ENCODE measurements around the gene UBAC2. TPM values are rescaled to one million over a fixed set of nuclear protein-coding genes. Genes with fewer than 3 reads are reported as not detected.

Gene UBAC2
- total and polyA plus RNA-seq, 4 donors = 32.9 to 42.3 (median 35.3) TPM

DNA sequence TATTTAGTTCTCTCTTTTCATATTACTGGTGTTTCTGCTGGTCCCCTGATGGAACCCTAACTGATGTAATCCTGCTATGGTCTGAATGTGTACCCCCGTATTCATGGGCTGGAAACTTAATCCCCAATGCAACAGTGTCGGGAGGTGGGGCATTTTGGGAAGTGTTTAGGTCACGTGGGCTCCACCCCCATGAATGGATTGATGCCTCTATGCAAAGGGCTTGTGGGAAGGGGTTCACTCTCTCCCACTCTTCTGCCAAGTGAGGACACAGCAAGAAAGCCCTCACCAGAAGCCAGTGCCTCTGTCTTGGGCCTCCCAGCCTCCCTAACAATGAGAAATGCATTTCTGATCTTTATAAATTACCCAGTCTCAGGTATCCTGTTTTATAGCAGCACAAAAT, 21.2 kb upstream of the UBAC2 start:
- DNase-seq (ENCODE audit: low spot score) = no peak
- peaks cover 0 to 7% (median 4%) of the 10 kb centered on the region in 4 donors for H3K4me1 ChIP-seq (ENCODE audit: control insufficient read depth in 4 of 4, insufficient read depth in 4 of 4, low read length in 3 of 4)
- no peak overlapping the region for H3K9ac ChIP-seq (ENCODE audit: low read depth in 1 of 2, low read length in 2 of 2)
- H3K27me3 ChIP-seq (ENCODE audit: control insufficient read depth in 4 of 4, insufficient read depth in 4 of 4, low read length in 3 of 4) = peaks cover 0 to 4% (median 0%) of the 10 kb centered on the region in 4 donors
- no peak overlapping the region for H3K4me3 ChIP-seq (ENCODE audit: low read depth in 1 of 3, low read length in 3 of 3)
- no peak overlapping the region for H3K27ac ChIP-seq (ENCODE audit: low read depth in 1 of 2, low read length in 2 of 2)
- H3K36me3 ChIP-seq (ENCODE audit: control insufficient read depth in 4 of 4, insufficient read depth in 3 of 4, low read depth in 1 of 4, low read length in 3 of 4) = no peaks in the 10 kb centered on the region
- no peaks in the 10 kb centered on the region for H3K9me3 ChIP-seq (ENCODE audit: control insufficient read depth in 4 of 4, low read length in 3 of 4)
- WGBS = 79% methylated on average over 3 of the region's 3 CpGs
- TF ChIP-seq, protein P1, sequence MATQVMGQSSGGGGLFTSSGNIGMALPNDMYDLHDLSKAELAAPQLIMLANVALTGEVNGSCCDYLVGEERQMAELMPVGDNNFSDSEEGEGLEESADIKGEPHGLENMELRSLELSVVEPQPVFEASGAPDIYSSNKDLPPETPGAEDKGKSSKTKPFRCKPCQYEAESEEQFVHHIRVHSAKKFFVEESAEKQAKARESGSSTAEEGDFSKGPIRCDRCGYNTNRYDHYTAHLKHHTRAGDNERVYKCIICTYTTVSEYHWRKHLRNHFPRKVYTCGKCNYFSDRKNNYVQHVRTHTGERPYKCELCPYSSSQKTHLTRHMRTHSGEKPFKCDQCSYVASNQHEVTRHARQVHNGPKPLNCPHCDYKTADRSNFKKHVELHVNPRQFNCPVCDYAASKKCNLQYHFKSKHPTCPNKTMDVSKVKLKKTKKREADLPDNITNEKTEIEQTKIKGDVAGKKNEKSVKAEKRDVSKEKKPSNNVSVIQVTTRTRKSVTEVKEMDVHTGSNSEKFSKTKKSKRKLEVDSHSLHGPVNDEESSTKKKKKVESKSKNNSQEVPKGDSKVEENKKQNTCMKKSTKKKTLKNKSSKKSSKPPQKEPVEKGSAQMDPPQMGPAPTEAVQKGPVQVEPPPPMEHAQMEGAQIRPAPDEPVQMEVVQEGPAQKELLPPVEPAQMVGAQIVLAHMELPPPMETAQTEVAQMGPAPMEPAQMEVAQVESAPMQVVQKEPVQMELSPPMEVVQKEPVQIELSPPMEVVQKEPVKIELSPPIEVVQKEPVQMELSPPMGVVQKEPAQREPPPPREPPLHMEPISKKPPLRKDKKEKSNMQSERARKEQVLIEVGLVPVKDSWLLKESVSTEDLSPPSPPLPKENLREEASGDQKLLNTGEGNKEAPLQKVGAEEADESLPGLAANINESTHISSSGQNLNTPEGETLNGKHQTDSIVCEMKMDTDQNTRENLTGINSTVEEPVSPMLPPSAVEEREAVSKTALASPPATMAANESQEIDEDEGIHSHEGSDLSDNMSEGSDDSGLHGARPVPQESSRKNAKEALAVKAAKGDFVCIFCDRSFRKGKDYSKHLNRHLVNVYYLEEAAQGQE (IDR thresholded peaks at IDR 0.05) = no peak
- TF ChIP-seq YY1 (IDR thresholded peaks at IDR 0.05) (no peak), JUND (IDR thresholded peaks at IDR 0.05) (no peak)

DNA sequence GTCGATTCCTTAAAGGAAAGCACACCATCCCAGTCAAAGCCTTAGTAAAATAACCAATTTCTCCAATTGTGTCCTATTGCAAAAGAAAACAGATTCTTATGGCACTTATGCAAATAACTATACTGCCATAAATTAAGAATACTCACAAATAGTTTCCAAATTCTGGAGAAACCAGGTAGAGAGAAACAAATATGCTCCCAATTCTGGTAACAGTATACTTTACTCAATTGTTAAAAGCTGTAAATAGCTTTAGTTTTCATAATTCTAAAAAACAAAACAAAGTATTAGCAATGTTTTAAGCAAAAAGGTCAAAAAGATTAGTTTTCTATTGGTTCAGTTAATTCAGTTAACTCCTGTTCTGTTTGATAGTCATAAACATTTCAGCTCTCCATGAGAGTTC, 18.2 kb upstream of the UBAC2 start:
- DNase-seq (ENCODE audit: low spot score) = no peak
- TF ChIP-seq NR2F2 (IDR thresholded peaks at IDR 0.05) (no peak), FOXA2 (IDR thresholded peaks at IDR 0.05) (no peak), YY1 (IDR thresholded peaks at IDR 0.05) (no peak), GABPA (IDR thresholded peaks at IDR 0.05 in 1 of 2, conservative IDR thresholded peaks at IDR 0.05 in 1 of 2) (no peak), HNF4G (IDR thresholded peaks at IDR 0.05) (no peak), JUND (IDR thresholded peaks at IDR 0.05) (no peak), FOXA1 (IDR thresholded peaks at IDR 0.05) (no peak), EGR1 (IDR thresholded peaks at IDR 0.05; ENCODE audit: low read depth in 2 of 2) (no peak), SP1 (IDR thresholded peaks at IDR 0.05) (no peak), RAD21 (IDR thresholded peaks at IDR 0.05) (no peak)
- TF ChIP-seq, protein P2, sequence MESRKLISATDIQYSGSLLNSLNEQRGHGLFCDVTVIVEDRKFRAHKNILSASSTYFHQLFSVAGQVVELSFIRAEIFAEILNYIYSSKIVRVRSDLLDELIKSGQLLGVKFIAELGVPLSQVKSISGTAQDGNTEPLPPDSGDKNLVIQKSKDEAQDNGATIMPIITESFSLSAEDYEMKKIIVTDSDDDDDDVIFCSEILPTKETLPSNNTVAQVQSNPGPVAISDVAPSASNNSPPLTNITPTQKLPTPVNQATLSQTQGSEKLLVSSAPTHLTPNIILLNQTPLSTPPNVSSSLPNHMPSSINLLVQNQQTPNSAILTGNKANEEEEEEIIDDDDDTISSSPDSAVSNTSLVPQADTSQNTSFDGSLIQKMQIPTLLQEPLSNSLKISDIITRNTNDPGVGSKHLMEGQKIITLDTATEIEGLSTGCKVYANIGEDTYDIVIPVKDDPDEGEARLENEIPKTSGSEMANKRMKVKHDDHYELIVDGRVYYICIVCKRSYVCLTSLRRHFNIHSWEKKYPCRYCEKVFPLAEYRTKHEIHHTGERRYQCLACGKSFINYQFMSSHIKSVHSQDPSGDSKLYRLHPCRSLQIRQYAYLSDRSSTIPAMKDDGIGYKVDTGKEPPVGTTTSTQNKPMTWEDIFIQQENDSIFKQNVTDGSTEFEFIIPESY (IDR thresholded peaks at IDR 0.05) = no peak
- TF ChIP-seq, protein P1 (IDR thresholded peaks at IDR 0.05) = no peak
- TF ChIP-seq, protein P3, sequence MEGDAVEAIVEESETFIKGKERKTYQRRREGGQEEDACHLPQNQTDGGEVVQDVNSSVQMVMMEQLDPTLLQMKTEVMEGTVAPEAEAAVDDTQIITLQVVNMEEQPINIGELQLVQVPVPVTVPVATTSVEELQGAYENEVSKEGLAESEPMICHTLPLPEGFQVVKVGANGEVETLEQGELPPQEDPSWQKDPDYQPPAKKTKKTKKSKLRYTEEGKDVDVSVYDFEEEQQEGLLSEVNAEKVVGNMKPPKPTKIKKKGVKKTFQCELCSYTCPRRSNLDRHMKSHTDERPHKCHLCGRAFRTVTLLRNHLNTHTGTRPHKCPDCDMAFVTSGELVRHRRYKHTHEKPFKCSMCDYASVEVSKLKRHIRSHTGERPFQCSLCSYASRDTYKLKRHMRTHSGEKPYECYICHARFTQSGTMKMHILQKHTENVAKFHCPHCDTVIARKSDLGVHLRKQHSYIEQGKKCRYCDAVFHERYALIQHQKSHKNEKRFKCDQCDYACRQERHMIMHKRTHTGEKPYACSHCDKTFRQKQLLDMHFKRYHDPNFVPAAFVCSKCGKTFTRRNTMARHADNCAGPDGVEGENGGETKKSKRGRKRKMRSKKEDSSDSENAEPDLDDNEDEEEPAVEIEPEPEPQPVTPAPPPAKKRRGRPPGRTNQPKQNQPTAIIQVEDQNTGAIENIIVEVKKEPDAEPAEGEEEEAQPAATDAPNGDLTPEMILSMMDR (IDR thresholded peaks at IDR 0.05; ENCODE audit: low read depth, low read length, missing input control) = no peak
- no peaks in the 10 kb centered on the region for H3K27me3 ChIP-seq (ENCODE audit: control insufficient read depth in 4 of 4, insufficient read depth in 4 of 4, low read length in 3 of 4)
- no peak overlapping the region for H3K4me3 ChIP-seq (ENCODE audit: low read depth in 1 of 3, low read length in 3 of 3)
- 94% methylated on average over 1 of the region's 1 CpG for WGBS
- no peak overlapping the region for H3K27ac ChIP-seq (ENCODE audit: low read depth in 1 of 2, low read length in 2 of 2)
- H3K9ac ChIP-seq (ENCODE audit: low read depth in 1 of 2, low read length in 2 of 2) = no peak overlapping the region
- H3K9me3 ChIP-seq (ENCODE audit: control insufficient read depth in 4 of 4, low read length in 3 of 4) = no peaks in the 10 kb centered on the region
- no peaks in the 10 kb centered on the region for H3K4me1 ChIP-seq (ENCODE audit: control insufficient read depth in 4 of 4, insufficient read depth in 4 of 4, low read length in 3 of 4)
- no peaks in the 10 kb centered on the region for H3K36me3 ChIP-seq (ENCODE audit: control insufficient read depth in 4 of 4, insufficient read depth in 3 of 4, low read depth in 1 of 4, low read length in 3 of 4)
